Measurements from ENCODE around the gene NTRK2.

DNA sequence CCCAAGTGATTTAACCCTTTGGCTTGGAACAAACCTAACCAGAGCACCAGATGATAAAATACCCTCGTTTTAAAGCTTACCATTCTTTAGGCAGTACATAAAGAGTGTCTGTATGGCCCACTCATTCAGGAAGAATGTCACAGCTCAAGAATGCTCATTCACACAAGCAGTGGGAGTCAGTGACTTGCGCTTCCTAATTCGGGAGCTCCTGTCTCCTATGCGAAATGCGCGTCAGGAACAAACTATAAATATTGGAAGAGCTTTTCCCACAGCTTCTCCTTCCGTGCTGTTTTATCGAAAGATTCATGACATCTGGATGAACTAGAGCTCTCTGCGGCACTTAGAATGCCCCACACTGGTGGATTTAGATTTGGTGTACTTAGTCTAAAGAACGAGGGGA lies 66.6 kb downstream of the NTRK2 start:
- TF ChIP-seq, protein P1, sequence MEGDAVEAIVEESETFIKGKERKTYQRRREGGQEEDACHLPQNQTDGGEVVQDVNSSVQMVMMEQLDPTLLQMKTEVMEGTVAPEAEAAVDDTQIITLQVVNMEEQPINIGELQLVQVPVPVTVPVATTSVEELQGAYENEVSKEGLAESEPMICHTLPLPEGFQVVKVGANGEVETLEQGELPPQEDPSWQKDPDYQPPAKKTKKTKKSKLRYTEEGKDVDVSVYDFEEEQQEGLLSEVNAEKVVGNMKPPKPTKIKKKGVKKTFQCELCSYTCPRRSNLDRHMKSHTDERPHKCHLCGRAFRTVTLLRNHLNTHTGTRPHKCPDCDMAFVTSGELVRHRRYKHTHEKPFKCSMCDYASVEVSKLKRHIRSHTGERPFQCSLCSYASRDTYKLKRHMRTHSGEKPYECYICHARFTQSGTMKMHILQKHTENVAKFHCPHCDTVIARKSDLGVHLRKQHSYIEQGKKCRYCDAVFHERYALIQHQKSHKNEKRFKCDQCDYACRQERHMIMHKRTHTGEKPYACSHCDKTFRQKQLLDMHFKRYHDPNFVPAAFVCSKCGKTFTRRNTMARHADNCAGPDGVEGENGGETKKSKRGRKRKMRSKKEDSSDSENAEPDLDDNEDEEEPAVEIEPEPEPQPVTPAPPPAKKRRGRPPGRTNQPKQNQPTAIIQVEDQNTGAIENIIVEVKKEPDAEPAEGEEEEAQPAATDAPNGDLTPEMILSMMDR (IDR thresholded peaks at IDR 0.05), result no peak
- TF ChIP-seq POLR2A (IDR thresholded peaks at IDR 0.05) (no peak), POLR2AphosphoS5 (IDR thresholded peaks at IDR 0.05) (no peak)
